GM12874 (cell line): ENCODE measurements around the gene RFK.

ENCODE experiments used
- CTCF ChIP-seq: IDR thresholded peaks from 2 replicates; pipeline ENCODE4 v1.5.1; 2011; ENCODE audit warnings: low read depth, mild to moderate bottlenecking, control low read depth, low read length, moderate library complexity; ENCODE audit not compliant: insufficient read depth

RFK gene

GRCh38 chr9:76415731-76416130 lies 21.5 kb upstream of the RFK start:
- TF ChIP-seq CTCF, result no peak

- TF ChIP-seq CTCF, result no peak
Measured at GRCh38 chr9:76415154-76415553, 20.9 kb upstream of the RFK start.

GRCh38 chr9:76414661-76415060 lies 20.4 kb upstream of the RFK start:
- no peak for TF ChIP-seq CTCF

- TF ChIP-seq CTCF, result no peak
Measured at GRCh38 chr9:76413658-76414057, 19.4 kb upstream of the RFK start.

- no peak for TF ChIP-seq CTCF
Measured at GRCh38 chr9:76412638-76413037, 18.4 kb upstream of the RFK start.

- no peak for TF ChIP-seq CTCF
Measured at GRCh38 chr9:76405868-76406267, 11.6 kb upstream of the RFK start.

GRCh38 chr9:76405340-76405739 lies 11.1 kb upstream of the RFK start:
- TF ChIP-seq CTCF, result no peak

- no peak for TF ChIP-seq CTCF
Measured at GRCh38 chr9:76404401-76404800, 10.2 kb upstream of the RFK start.
